DND-41 (cell line): Measurements from ENCODE around the gene AGAP1.

ENCODE experiments used
- CTCF ChIP-seq: IDR thresholded peaks from 2 replicates; pipeline ENCODE4 v1.5.1; 2012; ENCODE audit warnings: borderline replicate concordance, low read length, moderate library complexity, mild to moderate bottlenecking; ENCODE audit not compliant: poor library complexity, severe bottlenecking; ENCODE audit errors: extremely low read depth
- EZH2 ChIP-seq: IDR thresholded peaks from 3 replicates; pipeline ENCODE4 v1.6.1; 2012; ENCODE audit warnings: borderline replicate concordance, low read depth, mild to moderate bottlenecking, moderate library complexity, low read length, inconsistent platforms; ENCODE audit not compliant: severe bottlenecking

GRCh38 chr2:235839974-235840373 is 346.1 kb downstream of the AGAP1 start:
- TF ChIP-seq CTCF (no peak), EZH2 (no peak)
